SK-N-MC (cell line): ENCODE data around the gene BIRC7.

ENCODE experiments used
- EZH2 ChIP-seq: fragments of 200-600 bp; sonication (generic); IDR thresholded peaks from one replicate; pipeline ENCODE4 v1.6.1; 2017; ENCODE audit warnings: antibody characterized with exemption
- POLR2AphosphoS5 ChIP-seq: IDR thresholded peaks from 2 replicates; pipeline ENCODE4 v1.6.1; 2012; ENCODE audit warnings: mild to moderate bottlenecking, low read depth, low read length, borderline replicate concordance

GRCh38 chr20:63253065-63253437 is 17.3 kb downstream of the BIRC7 start:
- no peak for TF ChIP-seq EZH2
- TF ChIP-seq POLR2AphosphoS5, result no peak
